GDM1 (cell line): Measurements from ENCODE around the gene MOCS2.

Experiments
- DNase-seq: peaks from one replicate; lab custom pipeline; 2025; lab: John Stamatoyannopoulos, UW

MOCS2 gene

GRCh38 chr5:53092242-53092641, 17.3 kb downstream of the MOCS2 start:
- no peak for DNase-seq

DNA sequence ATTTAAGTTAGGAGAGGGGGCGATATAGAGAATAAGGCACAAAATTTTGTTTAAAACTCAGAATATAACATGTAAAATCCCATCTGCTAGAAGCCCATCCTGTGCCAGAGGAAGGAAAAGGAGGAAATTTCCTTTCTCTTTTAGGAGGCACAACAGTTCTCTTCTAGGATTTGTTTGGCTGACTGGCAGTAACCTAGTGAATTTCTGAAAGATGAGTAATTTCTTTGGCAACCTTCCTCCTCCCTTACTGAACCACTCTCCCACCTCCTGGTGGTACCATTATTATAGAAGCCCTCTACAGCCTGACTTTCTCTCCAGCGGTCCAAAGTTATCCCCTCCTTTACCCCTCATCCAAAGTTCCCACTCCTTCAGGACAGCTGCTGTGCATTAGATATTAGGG, 18.3 kb downstream of the MOCS2 start:
- DNase-seq: no peak

- DNase-seq: no peak
Observed at GRCh38 chr5:53090229-53090628, 19.3 kb downstream of the MOCS2 start.

DNA sequence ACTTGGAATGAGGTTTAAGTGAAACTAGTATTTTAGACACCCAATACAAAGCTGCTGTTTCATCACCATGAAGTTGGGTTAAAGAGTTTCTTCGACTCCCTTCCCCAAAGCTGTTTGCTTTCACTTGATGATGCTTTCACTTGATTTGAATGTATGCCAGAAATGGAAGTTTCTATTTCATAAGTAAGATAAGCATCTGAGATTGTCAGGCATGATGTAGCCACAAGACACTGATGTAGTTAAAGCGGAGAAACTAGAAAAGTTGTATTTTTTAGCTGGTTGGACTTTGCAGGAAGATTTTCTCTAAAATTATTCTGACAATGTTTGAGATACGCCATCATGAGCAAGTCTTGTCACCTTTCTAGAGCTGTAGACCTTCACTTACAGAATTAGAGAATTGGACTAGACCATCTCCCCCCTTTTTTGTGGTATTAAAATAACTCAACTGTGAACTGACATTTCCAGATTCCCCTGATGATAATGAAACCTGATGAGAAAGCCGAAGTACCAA, 20.0 kb downstream of the MOCS2 start:
- DNase-seq: no peak

DNA sequence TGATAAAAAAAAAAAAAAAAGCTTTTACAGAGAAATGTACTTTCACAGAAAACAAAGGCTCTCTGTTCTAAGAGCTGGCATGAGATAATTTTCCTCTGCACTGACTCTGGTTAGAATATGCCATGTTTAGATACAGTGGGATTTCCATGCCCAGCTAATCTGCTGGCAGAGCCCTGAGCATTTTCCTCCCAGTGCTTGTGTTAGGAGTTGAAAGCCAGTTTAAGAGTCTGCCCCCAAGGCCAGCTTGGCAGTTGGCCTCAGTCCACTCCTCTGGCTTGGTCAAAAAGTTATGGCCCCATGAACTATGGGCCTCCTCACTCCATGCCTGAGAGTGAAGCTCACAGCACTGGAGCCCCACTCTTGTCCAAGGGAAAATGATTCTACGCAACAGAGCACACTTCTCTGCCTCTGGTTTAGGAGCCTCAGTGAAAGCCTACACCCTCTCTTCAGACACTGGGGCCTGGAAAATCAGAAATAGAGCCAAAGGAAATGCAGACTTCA, 21.9 kb downstream of the MOCS2 start:
- DNase-seq: no peak

- no peak for DNase-seq
Observed at GRCh38 chr5:53087171-53087570, 22.4 kb downstream of the MOCS2 start.

DNA sequence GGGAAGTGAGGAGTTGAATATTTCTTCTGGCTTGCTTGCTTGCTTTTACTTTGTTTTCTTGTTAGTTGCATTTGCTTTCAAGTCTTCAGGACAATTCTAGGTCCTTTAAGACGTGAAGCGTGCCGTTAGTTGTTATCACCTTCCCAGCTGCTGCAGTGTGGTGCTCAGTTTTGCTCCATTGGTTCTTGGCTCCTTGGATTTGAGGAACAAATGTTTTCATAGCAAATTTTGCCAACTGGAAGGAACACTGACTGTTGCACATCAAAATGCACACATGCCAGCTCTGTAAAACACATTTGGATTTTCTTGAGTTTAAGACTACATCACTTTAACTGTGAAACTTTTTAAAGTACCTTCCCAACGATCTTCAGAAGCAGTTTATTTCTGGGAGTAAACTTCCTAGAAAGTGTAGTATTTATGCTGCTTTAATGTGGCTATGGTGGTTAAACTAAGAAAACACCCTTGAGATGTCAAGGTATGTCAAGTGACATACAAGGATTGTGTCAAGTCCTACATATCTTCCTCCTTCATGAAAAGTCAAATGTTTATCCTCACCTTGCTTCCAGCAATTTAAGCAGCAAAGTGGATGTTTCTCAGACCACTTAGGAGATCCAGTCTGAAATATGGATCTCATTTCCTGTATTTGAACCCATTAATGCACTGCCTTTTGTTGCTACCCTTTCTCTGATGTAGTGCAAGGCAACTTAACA, 24.9 kb downstream of the MOCS2 start:
- DNase-seq: no peak

DNA sequence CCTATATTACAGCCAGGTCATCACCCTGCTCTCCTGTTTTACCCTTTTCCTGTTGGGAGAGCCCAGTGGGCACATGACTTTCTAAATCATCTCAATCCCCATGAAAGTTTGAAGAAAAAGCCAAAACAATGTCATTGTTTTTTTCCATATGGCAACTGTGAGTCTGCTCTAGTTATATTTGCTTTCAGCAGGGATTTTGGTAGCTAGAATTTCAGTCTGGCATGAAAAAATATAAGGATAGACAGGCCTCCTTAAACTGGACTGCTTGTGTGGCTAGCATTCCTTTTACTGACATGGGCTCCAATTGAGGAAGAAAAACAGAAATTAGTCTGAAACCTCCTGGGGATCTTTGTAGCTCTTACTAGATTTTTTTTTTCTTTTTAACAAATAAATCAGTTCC, 25.6 kb downstream of the MOCS2 start:
- DNase-seq: no peak

GRCh38 chr5:53080271-53080670, 29.3 kb downstream of the MOCS2 start:
- no peak for DNase-seq

GRCh38 chr5:53076014-53076583, 33.5 kb downstream of the MOCS2 start:
- DNase-seq: no peak

DNA sequence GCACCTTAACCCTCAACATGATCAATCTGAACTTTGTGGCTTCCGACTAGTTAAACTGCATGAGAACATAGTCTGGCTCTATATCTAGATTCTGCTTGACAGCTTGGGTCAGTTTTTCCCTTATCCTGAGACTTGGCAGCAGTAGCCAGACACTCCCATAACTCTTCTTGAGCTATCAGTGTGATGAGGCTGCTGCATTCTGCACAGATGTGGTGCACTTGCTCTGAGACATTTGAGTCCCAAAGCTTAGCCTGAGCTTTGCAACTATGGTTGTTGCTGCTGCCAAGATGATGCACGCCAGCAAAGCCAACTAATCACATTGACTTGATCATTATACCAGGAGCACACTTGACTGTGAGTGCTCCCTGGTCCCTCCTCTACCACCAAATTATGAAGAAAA, 36.2 kb downstream of the MOCS2 start:
- no peak for DNase-seq

DNA sequence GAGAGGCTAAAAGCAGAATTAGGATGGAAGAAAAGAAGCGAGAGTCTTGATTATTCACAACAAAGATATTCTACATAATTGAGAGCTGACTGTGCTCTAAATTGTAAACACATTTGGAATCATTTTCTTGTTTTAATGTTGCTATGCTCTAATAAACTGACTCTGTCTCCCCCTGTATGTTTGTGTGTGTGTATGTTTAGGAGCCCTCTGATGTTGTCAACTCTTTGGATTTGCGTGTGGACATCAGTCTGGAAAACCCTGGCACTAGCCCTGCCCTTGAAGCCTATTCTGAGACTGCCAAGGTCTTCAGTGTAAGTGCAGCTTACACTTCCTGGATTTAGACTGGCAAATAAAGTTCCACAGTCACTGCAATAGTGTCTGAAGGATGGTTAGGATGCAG, 37.8 kb downstream of the MOCS2 start:
- no peak for DNase-seq

- DNase-seq: no peak
Observed at GRCh38 chr5:53071298-53071697, 38.3 kb downstream of the MOCS2 start.

DNA sequence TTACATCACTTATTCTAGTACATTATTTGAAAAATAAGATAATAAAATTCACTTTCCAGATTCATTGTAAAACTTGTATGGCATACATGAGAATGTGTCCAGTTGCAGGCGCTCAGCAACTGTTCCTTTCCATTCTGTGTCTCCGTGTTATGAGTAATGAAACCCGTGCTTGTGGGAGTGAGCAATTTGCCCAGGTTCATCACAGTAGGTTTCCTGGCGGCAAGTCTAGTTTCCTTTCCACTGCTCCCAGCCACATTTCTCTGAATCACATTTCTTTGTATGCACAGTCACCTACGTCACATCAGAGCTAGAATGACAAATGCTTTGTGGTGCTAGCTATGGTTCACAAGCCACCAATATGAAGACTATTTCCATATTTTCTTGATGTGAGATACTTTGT, 39.9 kb downstream of the MOCS2 start:
- no peak for DNase-seq

DNA sequence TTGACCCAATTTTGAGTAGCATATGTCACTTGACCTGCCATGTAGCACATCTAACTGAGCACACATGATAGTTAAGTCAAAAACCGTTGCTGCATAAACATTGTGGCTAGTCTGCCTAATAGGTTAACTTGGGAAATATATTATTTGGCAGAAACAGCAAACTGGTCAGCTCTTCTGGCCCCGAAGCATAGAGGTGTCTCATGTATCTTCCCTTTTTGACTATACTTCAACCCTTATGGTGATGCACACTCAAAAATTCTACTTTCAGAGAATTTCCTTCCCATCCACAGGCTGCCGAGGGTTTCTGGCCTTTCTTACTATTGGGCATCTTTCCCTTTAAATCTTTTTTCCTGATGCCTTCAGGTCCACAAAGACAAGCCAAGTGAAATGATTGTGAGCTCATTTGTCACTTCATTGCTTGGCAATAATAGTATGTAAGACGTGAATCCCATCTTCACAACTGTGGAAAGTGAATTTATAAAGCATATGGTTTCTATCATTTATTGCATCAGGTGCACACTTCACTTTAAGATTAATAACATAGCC, 41.2 kb downstream of the MOCS2 start:
- DNase-seq: no peak

DNA sequence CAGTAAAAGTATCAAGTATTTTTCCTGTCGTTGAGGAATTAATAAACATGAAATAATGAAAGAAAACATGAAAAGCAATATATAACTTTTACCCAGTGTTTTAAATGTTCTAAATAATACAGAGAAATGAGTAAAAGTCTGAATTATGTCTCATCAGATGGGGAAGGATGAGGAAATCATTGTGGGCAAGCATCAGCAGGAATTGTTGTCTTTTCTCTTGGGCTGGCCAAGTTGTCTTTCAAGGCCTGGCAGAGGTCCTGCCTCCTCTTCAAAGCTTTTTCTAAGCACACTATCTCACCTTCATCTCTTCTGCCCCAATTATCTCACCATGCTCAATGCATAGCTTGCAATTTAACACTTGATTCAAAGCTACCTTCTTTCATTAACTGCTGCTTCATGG, 41.9 kb downstream of the MOCS2 start:
- DNase-seq: no peak

DNA sequence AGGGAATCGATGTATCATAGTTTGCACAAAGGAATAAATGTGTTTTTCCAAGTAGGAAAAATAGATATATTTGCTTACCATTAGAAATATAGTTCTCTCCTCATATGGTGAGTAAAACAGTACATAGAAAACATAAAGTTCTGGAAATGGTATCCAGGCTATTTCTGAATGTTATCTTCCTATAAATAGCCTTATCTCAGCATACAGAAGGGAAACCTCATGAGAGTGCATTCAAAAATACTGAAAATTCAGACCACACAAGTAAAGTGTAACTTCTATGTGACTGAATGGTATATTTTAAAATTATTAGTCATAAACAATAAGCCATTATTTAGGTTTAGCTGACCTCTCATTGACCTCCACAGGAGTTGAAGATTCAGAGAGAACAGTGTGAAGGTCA, 43.5 kb downstream of the MOCS2 start:
- DNase-seq: no peak

DNA sequence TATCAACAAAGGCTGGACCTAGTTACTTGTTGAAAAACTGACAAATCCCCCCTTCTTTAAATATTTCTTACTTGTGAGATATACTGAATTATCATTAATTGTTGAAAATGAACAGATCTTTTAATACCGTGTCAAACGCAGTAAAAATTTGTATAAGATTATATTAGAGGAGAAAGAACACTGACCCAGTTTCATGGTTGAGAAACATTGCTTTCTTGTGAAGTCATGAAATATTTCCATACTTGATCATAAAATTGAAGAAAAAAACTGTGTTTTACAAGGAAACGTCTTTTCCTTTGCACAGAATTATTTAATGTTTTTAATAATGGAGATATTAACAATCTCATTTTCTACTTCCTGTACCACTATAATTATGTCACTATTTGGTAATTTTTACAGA, 45.8 kb downstream of the MOCS2 start:
- DNase-seq: no peak

DNA sequence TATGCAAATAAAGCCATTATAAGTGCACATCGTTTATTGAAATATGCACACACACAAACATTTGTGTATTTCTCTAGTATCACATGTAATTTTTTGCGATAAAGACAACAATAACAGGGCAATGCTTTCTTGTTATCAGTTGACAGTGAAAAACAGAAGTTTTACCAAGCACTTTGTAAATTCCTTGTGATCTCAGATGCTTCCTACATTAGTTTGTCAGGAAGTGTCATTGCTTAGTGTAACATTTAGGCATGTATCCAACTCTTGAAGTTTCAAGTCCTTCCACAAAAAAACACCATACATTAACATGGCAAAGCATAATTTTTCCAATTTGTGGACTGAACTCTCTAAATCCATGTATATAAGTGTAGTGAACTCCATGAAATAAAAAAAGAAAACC, 46.4 kb downstream of the MOCS2 start:
- DNase-seq: no peak

DNA sequence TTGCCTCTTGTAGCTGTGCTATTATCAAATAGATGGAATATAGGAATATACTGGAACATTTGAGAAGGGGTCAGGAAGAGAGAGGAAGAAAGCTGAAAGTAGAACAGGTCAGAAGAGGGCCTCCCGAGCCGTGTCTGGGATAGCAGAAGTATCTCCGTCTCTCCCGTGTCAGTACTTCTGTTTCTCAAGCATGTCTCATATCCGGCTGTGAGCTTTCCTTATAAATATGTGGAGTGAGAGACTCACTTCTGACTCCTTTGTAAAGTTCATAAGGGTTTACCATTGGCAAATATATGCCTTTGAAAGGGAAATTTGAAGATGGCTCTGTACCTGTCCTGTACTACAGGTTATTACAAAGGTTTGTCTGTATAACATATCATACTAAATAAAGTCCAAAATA, 50.3 kb downstream of the MOCS2 start:
- DNase-seq: no peak

- no peak for DNase-seq
Observed at GRCh38 chr5:53055365-53055764, 54.2 kb downstream of the MOCS2 start.

DNA sequence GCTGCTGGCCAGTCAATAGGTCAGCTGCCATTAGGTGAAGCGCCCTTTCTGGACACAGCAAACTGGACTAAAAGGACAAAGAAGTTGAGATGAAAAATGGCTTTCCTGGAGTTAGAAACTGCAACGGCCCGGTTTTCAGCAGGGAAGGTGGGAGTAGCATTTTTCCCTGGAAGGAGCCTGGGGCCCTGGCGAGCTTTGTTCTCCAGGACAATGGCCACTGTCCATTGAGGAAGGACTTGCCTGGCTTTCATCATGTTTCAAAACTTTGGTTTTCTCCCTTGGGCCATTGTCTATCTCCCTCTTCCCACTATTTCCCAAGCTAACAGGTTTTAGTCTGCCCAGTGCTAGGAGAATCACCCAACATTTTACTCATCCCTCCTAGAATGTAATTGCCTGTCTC, 56.2 kb downstream of the MOCS2 start:
- no peak for DNase-seq

- no peak for DNase-seq
Observed at GRCh38 chr5:53052499-53052898, 57.1 kb downstream of the MOCS2 start.

DNA sequence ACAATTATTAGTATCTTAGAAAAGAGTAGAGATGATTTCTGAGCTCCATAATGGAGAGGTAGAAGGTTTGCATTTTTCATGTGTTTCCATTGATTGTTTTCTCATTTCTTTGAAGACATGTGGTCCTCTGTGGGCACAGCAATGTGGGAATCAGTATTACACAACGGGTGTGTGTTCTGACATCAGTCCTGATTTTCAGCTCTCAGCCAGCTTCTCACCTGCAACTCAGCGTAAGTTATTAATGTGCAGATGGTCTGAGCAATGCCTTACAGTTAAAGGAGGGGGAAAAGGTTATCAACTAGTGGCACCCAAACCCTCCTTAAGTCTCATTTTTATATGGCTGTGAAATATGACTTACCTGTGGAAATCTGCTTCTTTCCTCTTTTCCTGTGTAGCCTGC, 61.3 kb downstream of the MOCS2 start:
- no peak for DNase-seq
